Stomach smooth muscle (tissue), 2 donors: ENCODE data around the gene CDK5R2.
A peak's percentile ranks its signal among the peaks of the same experiment; 100 is the strongest.

Experiments
- H3K27ac ChIP-seq: one replicate; pipeline ENCODE4 v1.7.0; 2013; ENCODE audit warnings: mild to moderate bottlenecking, low read length, inconsistent platforms
- H3K27me3 ChIP-seq, 2 donors: one replicate each; pipeline ENCODE4 v1.7.0; 2013; ENCODE audit warnings: low read length in 2 of 2; ENCODE audit not compliant: insufficient read depth in 2 of 2, control insufficient read depth in 1 of 2
- H3K36me3 ChIP-seq, 2 donors: one replicate each; pipeline ENCODE4 v1.7.0; 2013; ENCODE audit warnings: low read length in 2 of 2; ENCODE audit not compliant: control insufficient read depth in 2 of 2, insufficient read depth in 2 of 2
- H3K4me1 ChIP-seq: one replicate; pipeline ENCODE4 v1.7.0; 2013; ENCODE audit warnings: low read length; ENCODE audit not compliant: control insufficient read depth, insufficient read depth
- H3K4me3 ChIP-seq, 2 donors: one replicate each; pipeline ENCODE4 v1.7.0; 2013; ENCODE audit warnings: low read length in 2 of 2
- H3K9ac ChIP-seq, 2 donors: one replicate each; pipeline ENCODE4 v1.7.0; 2013; ENCODE audit warnings: low read length in 2 of 2, mild to moderate bottlenecking in 1 of 2
- H3K9me3 ChIP-seq, 2 donors: one replicate each; pipeline ENCODE4 v1.7.0; 2013; ENCODE audit warnings: low read length in 2 of 2; ENCODE audit not compliant: control insufficient read depth in 2 of 2
- donor health status: healthy.
- donor health status: Pancreatic carcinoma.

Gene CDK5R2

GRCh38 chr2:218962859-218963492, 3.5 kb downstream of the CDK5R2 start:
- no peaks in the 10 kb centered on the region for H3K9me3 ChIP-seq
- no peak overlapping the region for H3K9ac ChIP-seq
- H3K27me3 ChIP-seq: peaks cover 58 to 62% of the 10 kb centered on the region in 2 donors
- peaks cover 14% of the 10 kb centered on the region for H3K4me1 ChIP-seq
- no peaks in the 10 kb centered on the region for H3K36me3 ChIP-seq
- H3K27ac ChIP-seq: no peak overlapping the region
- peak overlapping the region in 1 of 2 donors; percentile 15 for H3K4me3 ChIP-seq

GRCh38 chr2:218963601-218964000, 4.1 kb downstream of the CDK5R2 start:
- no peak overlapping the region for H3K9ac ChIP-seq
- peaks cover 52 to 56% of the 10 kb centered on the region in 2 donors for H3K27me3 ChIP-seq
- H3K4me1 ChIP-seq: peaks cover 14% of the 10 kb centered on the region
- H3K36me3 ChIP-seq: no peaks in the 10 kb centered on the region
- H3K9me3 ChIP-seq: no peaks in the 10 kb centered on the region
- no peak overlapping the region for H3K27ac ChIP-seq
- no peak overlapping the region for H3K4me3 ChIP-seq

GRCh38 chr2:218964041-218964771, 4.7 kb downstream of the CDK5R2 start:
- Histone ChIP-seq H3K9me3 (no peaks in the 10 kb centered on the region), H3K4me3 (no peak overlapping the region), H3K27me3 (peaks cover 46 to 50% of the 10 kb centered on the region in 2 donors), H3K27ac (no peak overlapping the region), H3K36me3 (no peaks in the 10 kb centered on the region), H3K9ac (no peak overlapping the region), H3K4me1 (peaks cover 11% of the 10 kb centered on the region)

GRCh38 chr2:218970894-218971293, 11.4 kb downstream of the CDK5R2 start:
- no peak overlapping the region for H3K27ac ChIP-seq
- peaks cover 15 to 20% of the 10 kb centered on the region in 2 donors for H3K27me3 ChIP-seq
- no peaks in the 10 kb centered on the region for H3K4me1 ChIP-seq
- peaks cover 0 to 5% of the 10 kb centered on the region in 2 donors for H3K9me3 ChIP-seq
- H3K36me3 ChIP-seq: no peaks in the 10 kb centered on the region
- no peak overlapping the region for H3K4me3 ChIP-seq
- H3K9ac ChIP-seq: no peak overlapping the region

- H3K27ac ChIP-seq: no peak overlapping the region
- no peak overlapping the region for H3K4me3 ChIP-seq
- H3K9ac ChIP-seq: no peak overlapping the region
- H3K4me1 ChIP-seq: peaks cover 3% of the 10 kb centered on the region
- no peaks in the 10 kb centered on the region for H3K36me3 ChIP-seq
- H3K27me3 ChIP-seq: peaks cover 32 to 40% of the 10 kb centered on the region in 2 donors
- peaks cover 0 to 5% of the 10 kb centered on the region in 2 donors for H3K9me3 ChIP-seq
These were observed 15.8 kb downstream of the CDK5R2 start for GRCh38 chr2:218975060-218975777.

GRCh38 chr2:218979846-218980734, 20.6 kb downstream of the CDK5R2 start:
- Histone ChIP-seq H3K4me1 (peaks cover 37% of the 10 kb centered on the region), H3K4me3 (peak overlapping the region in 1 of 2 donors; percentile 62), H3K36me3 (no peaks in the 10 kb centered on the region), H3K27me3 (peaks cover 58 to 71% of the 10 kb centered on the region in 2 donors), H3K27ac (no peak overlapping the region), H3K9me3 (no peaks in the 10 kb centered on the region), H3K9ac (no peak overlapping the region)

GRCh38 chr2:218980735-218981389, 21.4 kb downstream of the CDK5R2 start:
- peaks cover 59 to 67% of the 10 kb centered on the region in 2 donors for H3K27me3 ChIP-seq
- H3K27ac ChIP-seq: no peak overlapping the region
- H3K4me3 ChIP-seq: peak overlapping the region in 1 of 2 donors; percentile 66
- no peak overlapping the region for H3K9ac ChIP-seq
- H3K4me1 ChIP-seq: peaks cover 43% of the 10 kb centered on the region
- no peaks in the 10 kb centered on the region for H3K36me3 ChIP-seq
- no peaks in the 10 kb centered on the region for H3K9me3 ChIP-seq

- peaks cover 65 to 67% of the 10 kb centered on the region in 2 donors for H3K27me3 ChIP-seq
- H3K9me3 ChIP-seq: no peaks in the 10 kb centered on the region
- H3K4me1 ChIP-seq: peaks cover 43% of the 10 kb centered on the region
- peak overlapping the region in 1 of 2 donors; percentile 66 for H3K4me3 ChIP-seq
- no peak overlapping the region for H3K27ac ChIP-seq
- H3K36me3 ChIP-seq: no peaks in the 10 kb centered on the region
- H3K9ac ChIP-seq: no peak overlapping the region
These were observed 22.0 kb downstream of the CDK5R2 start for GRCh38 chr2:218981390-218981880.

- peaks cover 43% of the 10 kb centered on the region for H3K4me1 ChIP-seq
- H3K9me3 ChIP-seq: no peaks in the 10 kb centered on the region
- H3K4me3 ChIP-seq: peak overlapping the region; percentile 51 to 66
- no peak overlapping the region for H3K9ac ChIP-seq
- no peak overlapping the region for H3K27ac ChIP-seq
- H3K27me3 ChIP-seq: peaks cover 66 to 71% of the 10 kb centered on the region in 2 donors
- H3K36me3 ChIP-seq: no peaks in the 10 kb centered on the region
These were observed 22.6 kb downstream of the CDK5R2 start for GRCh38 chr2:218981881-218982585.
